ENCODE data around the gene GALNTL6.

GALNTL6 gene

DNA sequence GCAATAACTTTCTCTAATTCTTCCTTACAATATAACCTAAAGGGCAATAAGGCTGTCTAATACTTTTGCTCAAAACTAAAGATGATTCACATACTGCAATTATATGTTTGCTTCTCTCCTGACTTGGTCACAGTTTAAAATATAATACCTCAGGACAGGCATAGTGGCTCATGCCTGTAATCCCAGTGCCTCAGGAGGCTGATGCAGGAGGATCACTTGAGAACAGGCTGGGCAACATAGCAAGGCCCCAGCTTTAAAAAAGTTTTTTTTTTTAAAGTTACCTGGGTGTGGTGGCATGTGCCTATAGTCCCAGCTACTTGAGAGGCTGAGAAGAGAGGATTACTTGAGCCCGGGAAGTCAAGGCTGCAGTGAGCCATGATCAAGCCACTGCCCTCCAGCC lies 1125.7 kb downstream of the GALNTL6 start:
- Histone ChIP-seq H3K9ac (ENCODE audit: low read length) (no peak overlapping the region), H3F3A (ENCODE audit: insufficient read depth) (no peaks in the 10 kb centered on the region), H3K9me2 (replicated peaks; ENCODE audit: insufficient read depth, low read length) (no peaks in the 10 kb centered on the region), H3K27ac (ENCODE audit: low read depth, low read length) (no peak overlapping the region), H3K36me3 (ENCODE audit: low read length) (no peaks in the 10 kb centered on the region), H3K4me2 (ENCODE audit: low read depth, low read length, poor library complexity, severe bottlenecking) (no peak overlapping the region), H3K79me2 (ENCODE audit: insufficient read depth, low read length) (no peaks in the 10 kb centered on the region), H2AFZ (ENCODE audit: low read depth, low read length, severe bottlenecking) (no peak overlapping the region), H4K20me1 (ENCODE audit: low read depth, low read length) (no peaks in the 10 kb centered on the region), H3K4me3 (ENCODE audit: insufficient read depth, low read length, poor library complexity, severe bottlenecking) (no peak overlapping the region), H3K27me3 (ENCODE audit: low read length) (no peaks in the 10 kb centered on the region), H3K9me3 (ENCODE audit: insufficient read depth, low read length) (no peaks in the 10 kb centered on the region)
- no peak for TF ChIP-seq EZH2phosphoT487 (conservative IDR thresholded peaks at IDR 0.05; ENCODE audit: low read length)
- TF ChIP-seq, protein P1, sequence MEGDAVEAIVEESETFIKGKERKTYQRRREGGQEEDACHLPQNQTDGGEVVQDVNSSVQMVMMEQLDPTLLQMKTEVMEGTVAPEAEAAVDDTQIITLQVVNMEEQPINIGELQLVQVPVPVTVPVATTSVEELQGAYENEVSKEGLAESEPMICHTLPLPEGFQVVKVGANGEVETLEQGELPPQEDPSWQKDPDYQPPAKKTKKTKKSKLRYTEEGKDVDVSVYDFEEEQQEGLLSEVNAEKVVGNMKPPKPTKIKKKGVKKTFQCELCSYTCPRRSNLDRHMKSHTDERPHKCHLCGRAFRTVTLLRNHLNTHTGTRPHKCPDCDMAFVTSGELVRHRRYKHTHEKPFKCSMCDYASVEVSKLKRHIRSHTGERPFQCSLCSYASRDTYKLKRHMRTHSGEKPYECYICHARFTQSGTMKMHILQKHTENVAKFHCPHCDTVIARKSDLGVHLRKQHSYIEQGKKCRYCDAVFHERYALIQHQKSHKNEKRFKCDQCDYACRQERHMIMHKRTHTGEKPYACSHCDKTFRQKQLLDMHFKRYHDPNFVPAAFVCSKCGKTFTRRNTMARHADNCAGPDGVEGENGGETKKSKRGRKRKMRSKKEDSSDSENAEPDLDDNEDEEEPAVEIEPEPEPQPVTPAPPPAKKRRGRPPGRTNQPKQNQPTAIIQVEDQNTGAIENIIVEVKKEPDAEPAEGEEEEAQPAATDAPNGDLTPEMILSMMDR (IDR thresholded peaks at IDR 0.05; ENCODE audit: insufficient read depth, low read length, poor library complexity, severe bottlenecking) = no peak

DNA sequence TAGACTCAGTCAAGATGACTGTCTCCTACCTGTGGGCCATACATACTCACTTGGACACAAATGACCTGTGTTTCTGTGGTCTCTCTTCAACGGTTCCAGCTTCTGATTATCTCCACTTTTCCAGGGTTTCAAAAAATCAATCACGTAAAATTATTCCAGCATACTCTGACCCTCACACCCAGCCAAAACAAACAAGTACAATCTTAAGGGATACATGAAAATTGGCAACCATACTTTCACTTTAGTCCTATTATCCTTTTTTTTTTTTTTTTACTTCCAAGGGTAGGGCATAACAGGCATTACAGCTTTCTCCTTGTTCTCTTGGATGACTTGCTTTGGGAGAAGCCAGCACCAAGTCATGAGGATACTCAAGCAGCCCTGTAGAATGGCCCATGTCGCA lies 1129.6 kb downstream of the GALNTL6 start:
- H2AFZ ChIP-seq (ENCODE audit: low read depth, low read length, severe bottlenecking) = no peak overlapping the region
- TF ChIP-seq, protein P1 (IDR thresholded peaks at IDR 0.05; ENCODE audit: insufficient read depth, low read length, poor library complexity, severe bottlenecking) = no peak
- no peak for TF ChIP-seq EZH2phosphoT487 (conservative IDR thresholded peaks at IDR 0.05; ENCODE audit: low read length)
- H3K9me2 ChIP-seq (replicated peaks; ENCODE audit: insufficient read depth, low read length) = no peaks in the 10 kb centered on the region
- H3F3A ChIP-seq (ENCODE audit: insufficient read depth) = no peaks in the 10 kb centered on the region
- no peaks in the 10 kb centered on the region for H3K9me3 ChIP-seq (ENCODE audit: insufficient read depth, low read length)
- no peaks in the 10 kb centered on the region for H3K27me3 ChIP-seq (ENCODE audit: low read length)
- H4K20me1 ChIP-seq (ENCODE audit: low read depth, low read length) = no peaks in the 10 kb centered on the region
- no peak overlapping the region for H3K9ac ChIP-seq (ENCODE audit: low read length)
- no peaks in the 10 kb centered on the region for H3K79me2 ChIP-seq (ENCODE audit: insufficient read depth, low read length)
- H3K4me3 ChIP-seq (ENCODE audit: insufficient read depth, low read length, poor library complexity, severe bottlenecking) = no peak overlapping the region
- H3K27ac ChIP-seq (ENCODE audit: low read depth, low read length) = no peak overlapping the region
- H3K4me2 ChIP-seq (ENCODE audit: low read depth, low read length, poor library complexity, severe bottlenecking) = no peak overlapping the region
- no peaks in the 10 kb centered on the region for H3K36me3 ChIP-seq (ENCODE audit: low read length)

DNA sequence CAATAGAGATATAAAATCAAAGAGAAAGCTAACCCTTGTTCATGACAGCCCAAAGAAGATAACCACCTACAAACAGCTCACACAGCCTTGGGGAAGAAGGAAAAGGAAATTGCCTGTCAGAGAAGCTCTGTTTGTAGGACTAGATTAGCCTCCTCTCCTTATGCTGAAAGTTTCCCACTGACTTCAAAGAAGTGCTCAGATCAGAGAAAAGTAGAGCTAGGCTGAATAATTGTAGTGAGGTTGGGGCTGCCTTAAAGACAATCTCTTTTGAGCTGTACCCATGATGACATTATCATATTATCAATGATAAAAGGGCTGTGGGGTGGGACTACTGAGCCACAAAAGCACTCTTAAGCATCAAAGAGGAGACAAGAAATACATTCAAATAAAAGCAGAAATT lies 1132.4 kb downstream of the GALNTL6 start:
- no peaks in the 10 kb centered on the region for H3F3A ChIP-seq (ENCODE audit: insufficient read depth)
- H3K4me3 ChIP-seq (ENCODE audit: insufficient read depth, low read length, poor library complexity, severe bottlenecking) = no peak overlapping the region
- no peaks in the 10 kb centered on the region for H3K9me2 ChIP-seq (replicated peaks; ENCODE audit: insufficient read depth, low read length)
- H3K27me3 ChIP-seq (ENCODE audit: low read length) = no peaks in the 10 kb centered on the region
- no peak overlapping the region for H3K27ac ChIP-seq (ENCODE audit: low read depth, low read length)
- no peak overlapping the region for H2AFZ ChIP-seq (ENCODE audit: low read depth, low read length, severe bottlenecking)
- no peaks in the 10 kb centered on the region for H3K9me3 ChIP-seq (ENCODE audit: insufficient read depth, low read length)
- no peaks in the 10 kb centered on the region for H3K79me2 ChIP-seq (ENCODE audit: insufficient read depth, low read length)
- H3K9ac ChIP-seq (ENCODE audit: low read length) = no peak overlapping the region
- TF ChIP-seq, protein P1 (IDR thresholded peaks at IDR 0.05; ENCODE audit: insufficient read depth, low read length, poor library complexity, severe bottlenecking) = no peak
- no peak for TF ChIP-seq EZH2phosphoT487 (conservative IDR thresholded peaks at IDR 0.05; ENCODE audit: low read length)
- no peaks in the 10 kb centered on the region for H4K20me1 ChIP-seq (ENCODE audit: low read depth, low read length)
- no peak overlapping the region for H3K4me2 ChIP-seq (ENCODE audit: low read depth, low read length, poor library complexity, severe bottlenecking)
- no peaks in the 10 kb centered on the region for H3K36me3 ChIP-seq (ENCODE audit: low read length)
